OCI-LY1 (cell line): Measurements from ENCODE around the gene SAMD11.

Experiments
- CTCF ChIP-seq: fragments of 200-600 bp; sonication (generic), shearing (Covaris generic); IDR thresholded peaks from 2 replicates; pipeline ENCODE4 v1.5.1; 2017; ENCODE audit warnings: mild to moderate bottlenecking, antibody characterized with exemption, low read length, moderate library complexity, mixed read lengths
- EZH2 ChIP-seq: fragments of 200-600 bp; sonication (generic), shearing (Covaris generic); IDR thresholded peaks from 2 replicates; pipeline ENCODE4 v1.8.0; 2017; ENCODE audit warnings: borderline replicate concordance, mixed run types, mild to moderate bottlenecking, antibody characterized with exemption, low read length, moderate library complexity, mixed read lengths

- TF ChIP-seq CTCF (no peak), EZH2 (no peak)
Measured at GRCh38 chr1:934991-935750, 11.4 kb downstream of the SAMD11 start.
